ENCODE data around the gene ACSM3.
"Not testable (repeated sequence)": the region's sequence is repeated elsewhere in the genome, so short reads cannot be mapped to it uniquely, and the experiment has no call there.

The ACSM3 gene

GRCh38 chr16:20744922-20745440, 18.8 kb upstream of the ACSM3 start:
- no peak overlapping the region for H3K4me3 ChIP-seq (ENCODE audit: low read length)

DNA sequence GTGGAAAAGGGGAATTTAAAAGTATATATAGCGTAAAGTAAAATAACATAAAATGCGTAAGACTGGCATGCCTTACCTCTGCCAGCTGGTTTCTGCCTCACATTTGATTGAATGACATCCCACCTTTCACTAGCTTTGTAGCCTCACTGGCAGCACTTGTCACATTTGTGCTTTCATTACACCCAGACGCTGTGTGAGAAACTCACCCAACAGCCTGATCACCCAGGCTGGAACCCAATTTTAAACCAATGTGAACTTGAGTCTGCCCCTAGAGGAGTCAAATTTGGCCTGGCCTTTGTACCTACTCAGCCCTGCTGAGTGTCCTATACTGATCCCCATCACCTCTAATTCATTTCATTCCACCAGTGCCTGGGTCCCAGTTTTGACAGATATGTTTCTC, 17.4 kb upstream of the ACSM3 start:
- TF ChIP-seq ZNF274 (IDR thresholded peaks at IDR 0.05; ENCODE audit: low read depth, low read length) = no peak
- H3K4me3 ChIP-seq (ENCODE audit: low read length) = no peak overlapping the region

More at GRCh38 chr16:20744922-20745440, 18.8 kb upstream of the ACSM3 start:
- TF ChIP-seq ZNF274 (IDR thresholded peaks at IDR 0.05; ENCODE audit: low read depth, low read length) = no peak

- H3K4me3 ChIP-seq (ENCODE audit: low read length) = no peak overlapping the region
- TF ChIP-seq ZNF274 (IDR thresholded peaks at IDR 0.05; ENCODE audit: low read depth, low read length) = no peak
Observed at GRCh38 chr16:20747030-20747816, 16.6 kb upstream of the ACSM3 start.

- TF ChIP-seq ZNF274 (IDR thresholded peaks at IDR 0.05; ENCODE audit: low read depth, low read length) = no peak
- no peak overlapping the region for H3K4me3 ChIP-seq (ENCODE audit: low read length)
Observed at GRCh38 chr16:20749474-20749873, 14.3 kb upstream of the ACSM3 start.

DNA sequence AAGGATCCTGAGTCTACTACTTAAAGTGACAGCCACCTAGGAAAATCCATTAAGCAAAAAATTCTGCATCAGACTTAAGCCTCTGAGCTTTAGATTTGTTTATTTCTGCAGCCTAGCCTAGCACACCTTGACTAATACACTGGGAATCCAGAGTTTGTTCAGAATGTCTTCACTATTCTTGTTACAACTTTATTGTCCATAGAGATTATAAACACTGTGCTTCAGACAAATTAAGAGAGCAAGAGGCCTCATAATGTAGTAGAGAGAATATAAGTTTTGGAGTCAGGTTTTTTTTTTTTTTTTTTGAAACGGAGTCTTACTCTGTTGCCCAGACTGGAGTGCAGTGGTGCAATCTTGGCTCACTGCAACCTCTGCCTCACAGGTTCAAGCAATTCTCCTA, 13.3 kb upstream of the ACSM3 start:
- no peak overlapping the region for H3K4me3 ChIP-seq (ENCODE audit: low read length)
- no peak for TF ChIP-seq ZNF274 (IDR thresholded peaks at IDR 0.05; ENCODE audit: low read depth, low read length)

- no peak for TF ChIP-seq ZNF274 (IDR thresholded peaks at IDR 0.05; ENCODE audit: low read depth, low read length)
Observed at GRCh38 chr16:20753727-20754126, 10.1 kb upstream of the ACSM3 start.

GRCh38 chr16:20755238-20755637, 8.6 kb upstream of the ACSM3 start:
- no peak for TF ChIP-seq ZNF274 (IDR thresholded peaks at IDR 0.05; ENCODE audit: low read depth, low read length)
- H3K4me3 ChIP-seq (ENCODE audit: low read length) = no peak overlapping the region

More at GRCh38 chr16:20753727-20754126, 10.1 kb upstream of the ACSM3 start:
- H3K4me3 ChIP-seq (ENCODE audit: low read length) = no peak overlapping the region

DNA sequence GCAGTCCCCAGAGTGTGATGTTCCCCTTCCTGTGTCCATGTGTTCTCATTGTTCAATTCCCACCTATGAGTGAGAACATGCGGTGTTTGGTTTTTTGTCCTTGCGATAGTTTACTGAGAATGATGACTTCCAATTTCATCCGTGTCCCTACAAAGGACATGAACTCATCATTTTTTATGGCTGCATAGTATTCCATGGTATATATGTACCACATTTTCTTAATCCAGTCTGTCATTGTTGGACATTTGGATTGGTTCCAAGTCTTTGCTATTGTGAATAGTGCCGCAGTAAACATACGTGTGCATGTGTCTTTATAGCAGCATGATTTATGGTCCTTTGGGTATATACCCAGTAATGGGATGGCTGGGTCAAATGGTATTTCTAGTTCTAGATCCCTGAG, 8.0 kb upstream of the ACSM3 start:
- not testable (repeated sequence) for H3K4me3 ChIP-seq (ENCODE audit: low read length)

DNA sequence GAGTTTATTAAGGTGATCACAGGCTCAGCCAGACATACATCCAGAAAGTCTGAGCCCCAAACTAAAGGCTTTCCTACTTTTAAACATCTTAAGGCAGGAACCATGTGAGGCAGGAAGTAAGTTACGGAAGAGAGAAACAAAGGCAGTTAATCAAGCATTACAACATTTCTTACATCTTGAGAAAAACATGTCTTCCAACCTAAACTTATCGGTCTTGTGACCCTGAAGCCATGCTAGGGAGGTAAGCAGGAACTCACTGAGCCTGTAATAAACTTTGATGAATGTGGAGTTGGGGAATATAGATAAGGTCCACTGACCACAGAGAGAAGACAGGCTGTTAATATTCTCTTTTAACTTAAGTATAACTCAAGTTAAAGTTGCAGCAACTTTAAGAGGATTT, 3.5 kb upstream of the ACSM3 start:
- no peak overlapping the region for H3K4me3 ChIP-seq (ENCODE audit: low read length)
- no peak for TF ChIP-seq ZNF274 (IDR thresholded peaks at IDR 0.05; ENCODE audit: low read depth, low read length)

GRCh38 chr16:20761175-20761574, 2.6 kb upstream of the ACSM3 start:
- no peak overlapping the region for H3K4me3 ChIP-seq (ENCODE audit: low read length)
- no peak for TF ChIP-seq ZNF274 (IDR thresholded peaks at IDR 0.05; ENCODE audit: low read depth, low read length)

- H3K4me3 ChIP-seq (ENCODE audit: low read length) = no peak overlapping the region
- no peak for TF ChIP-seq ZNF274 (IDR thresholded peaks at IDR 0.05; ENCODE audit: low read depth, low read length)
Observed at GRCh38 chr16:20762404-20763123, 1.2 kb upstream of the ACSM3 start.

DNA sequence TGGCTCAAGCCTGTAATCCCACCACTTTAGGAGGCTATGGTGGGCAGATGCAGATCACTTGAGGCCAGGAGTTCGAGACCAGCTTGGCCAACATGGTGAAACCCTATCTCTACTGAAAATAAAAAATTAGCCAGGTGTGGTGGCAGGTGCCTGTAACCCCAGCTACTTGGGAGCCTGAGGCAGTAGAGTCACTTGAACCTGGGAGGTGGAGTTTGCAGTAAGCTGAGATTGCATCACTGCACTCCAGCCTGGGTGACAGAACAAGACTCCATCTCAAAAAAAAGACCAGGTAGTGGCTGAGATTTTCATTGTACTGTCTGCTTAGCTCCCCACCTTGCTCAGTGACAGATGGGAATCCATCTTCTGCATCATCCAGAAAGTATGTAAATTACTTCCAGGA, 634 bp downstream of the ACSM3 start:
- H3K4me3 ChIP-seq (ENCODE audit: low read length) = peak overlapping the region; percentile 41; the same call in 1 of the 2 replicates

DNA sequence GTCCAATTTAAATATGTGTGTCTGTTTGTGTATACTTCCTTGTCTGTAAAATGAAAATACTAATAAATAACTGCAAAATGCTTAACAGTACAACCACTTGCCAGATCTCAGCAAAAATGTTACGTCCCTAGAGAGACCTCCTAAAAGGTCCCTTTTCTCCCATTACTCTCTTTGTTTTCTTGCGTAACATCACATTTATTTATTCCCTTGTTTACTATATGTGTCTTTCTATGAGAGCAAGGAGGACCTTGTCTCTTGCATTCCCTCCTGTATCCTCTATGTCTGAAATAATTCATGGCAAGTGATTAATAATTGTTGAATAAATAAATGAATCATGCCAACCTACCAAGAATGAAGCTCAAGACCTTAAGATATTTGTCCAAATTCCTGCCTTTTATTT, 1.9 kb downstream of the ACSM3 start:
- no peak overlapping the region for H3K4me3 ChIP-seq (ENCODE audit: low read length)
- TF ChIP-seq ZNF274 (IDR thresholded peaks at IDR 0.05; ENCODE audit: low read depth, low read length) = no peak

- no peak for TF ChIP-seq ZNF274 (IDR thresholded peaks at IDR 0.05; ENCODE audit: low read depth, low read length)
- H3K4me3 ChIP-seq (ENCODE audit: low read length) = no peak overlapping the region
Observed at GRCh38 chr16:20766294-20766693, 2.5 kb downstream of the ACSM3 start.

GRCh38 chr16:20767577-20767976, 3.8 kb downstream of the ACSM3 start:
- no peak for TF ChIP-seq ZNF274 (IDR thresholded peaks at IDR 0.05; ENCODE audit: low read depth, low read length)
- H3K4me3 ChIP-seq (ENCODE audit: low read length) = no peak overlapping the region
